Endothelial cell of umbilical vein (primary cell): ENCODE measurements around the gene MARK4. TPM values are rescaled to one million over a fixed set of nuclear protein-coding genes. Genes with fewer than 3 reads are reported as not detected.

Source experiments
- BruUV-seq: library from RNA; stranded (reverse); fragments of 400-500 nt; replicated peaks from 2 replicates; lab custom pipeline; 2021; lab: Mats Ljungman, UMichigan
- CTCF ChIA-PET: fragments of 300-600, 350-600 bp; sonication (Branson Sonifier 250); formaldehyde crosslinking; loops from one replicate; lab custom pipeline; 2021; ENCODE audit warnings: antibody characterized with exemption, inconsistent platforms; lab: Charles Lee
- POLR2A ChIA-PET: fragments of 300-600, 350-600 bp; sonication (Branson Sonifier 250); formaldehyde crosslinking; loops from one replicate; lab custom pipeline; 2021; ENCODE audit warnings: antibody characterized with exemption, inconsistent platforms; lab: Charles Lee
- DNase-seq: peaks from one replicate; pipeline ENCODE4 v3.0.0-alpha.2; 2011; ENCODE audit warnings: low read depth, low spot score
- FAIRE-seq: peaks from 2 replicates; lab custom pipeline; 2011; peaks lifted over from hg19 to GRCh38; lab: Jason Lieb, UNC
- H2AFZ ChIP-seq: 2 replicates; pipeline ENCODE4 v1.6.0; 2012; ENCODE audit warnings: low read depth, low read length, control low read depth, inconsistent platforms
- H3K27ac ChIP-seq: 2 replicates; pipeline ENCODE4 v1.5.1; 2011; ENCODE audit warnings: low read depth, mild to moderate bottlenecking, control low read depth, low read length, moderate library complexity; ENCODE audit not compliant: insufficient read depth
- H3K27me3 ChIP-seq, 2 experiments: 2 replicates each; pipeline versions ENCODE4 v1.6.0 to v1.6.1; 2011; ENCODE audit warnings: low read length in 2 of 2, mixed read lengths in 1 of 2; ENCODE audit not compliant: control insufficient read depth in 2 of 2, insufficient read depth in 2 of 2
- H3K36me3 ChIP-seq, 2 experiments: 2 replicates in 1 of 2; 3 replicates in 1 of 2; pipeline ENCODE4 v1.5.1; 2011; ENCODE audit warnings: low read length in 2 of 2, mild to moderate bottlenecking in 1 of 2, moderate library complexity in 1 of 2; ENCODE audit not compliant: control insufficient read depth in 2 of 2, insufficient read depth in 2 of 2; ENCODE audit errors: extremely low read depth in 1 of 2
- H3K4me1 ChIP-seq: 3 replicates; pipeline ENCODE4 v1.5.1; 2011; ENCODE audit warnings: mild to moderate bottlenecking, low read length; ENCODE audit not compliant: control insufficient read depth, insufficient read depth; ENCODE audit errors: extremely low read depth
- H3K4me2 ChIP-seq: 2 replicates; pipeline ENCODE4 v1.6.1; 2011; ENCODE audit warnings: low read length, control low read depth, mixed read lengths; ENCODE audit not compliant: insufficient read depth
- H3K4me3 ChIP-seq, 3 experiments: fragments of 200-600 bp in 1 of 3; sonication (generic), shearing (Covaris generic) in 1 of 3; replicated peaks in 1 of 3; 2 replicates each; pipeline ENCODE4 v1.5.1; 2011 to 2016; ENCODE audit warnings: control low read depth in 3 of 3, low read length in 3 of 3, mild to moderate bottlenecking in 2 of 3, inconsistent platforms in 1 of 3, low read depth in 1 of 3, moderate library complexity in 1 of 3; ENCODE audit not compliant: insufficient read depth in 1 of 3
- H3K79me2 ChIP-seq: 2 replicates; pipeline ENCODE4 v1.6.0; 2012; ENCODE audit warnings: low read length, inconsistent platforms; ENCODE audit not compliant: control insufficient read depth, insufficient read depth
- H3K9ac ChIP-seq: replicated peaks from 2 replicates; pipeline ENCODE3; 2011; ENCODE audit warnings: low read length, control low read depth; ENCODE audit not compliant: insufficient read depth; ENCODE audit errors: extremely low read depth
- H3K9me1 ChIP-seq: replicated peaks from 3 replicates; pipeline ENCODE4 v1.6.0; 2011; ENCODE audit warnings: mild to moderate bottlenecking, low read length; ENCODE audit not compliant: control insufficient read depth, insufficient read depth; ENCODE audit errors: extremely low read depth
- H3K9me3 ChIP-seq: replicated peaks from 2 replicates; pipeline ENCODE4 v1.5.1; 2012; ENCODE audit warnings: low read length, inconsistent platforms; ENCODE audit not compliant: control insufficient read depth, insufficient read depth
- H4K20me1 ChIP-seq: replicated peaks from 2 replicates; pipeline ENCODE3; 2011; ENCODE audit warnings: mild to moderate bottlenecking, low read length; ENCODE audit not compliant: control insufficient read depth, insufficient read depth; ENCODE audit errors: extremely low read depth
- EZH2 ChIP-seq: IDR thresholded peaks from 2 replicates; pipeline ENCODE4 v1.6.1; 2012; ENCODE audit warnings: borderline replicate concordance, low read depth, mild to moderate bottlenecking, moderate library complexity, low read length, inconsistent platforms; ENCODE audit not compliant: severe bottlenecking
- FOS ChIP-seq: IDR thresholded peaks from 2 replicates; pipeline ENCODE4 v1.6.1; 2011; ENCODE audit warnings: mild to moderate bottlenecking, low read length, moderate library complexity, borderline replicate concordance; ENCODE audit not compliant: insufficient read depth
- GATA2 ChIP-seq: IDR thresholded peaks from 2 replicates; pipeline ENCODE4 v1.7.0; 2011; ENCODE audit warnings: low read depth, mild to moderate bottlenecking, moderate library complexity, mixed read lengths, low read length; ENCODE audit not compliant: insufficient read length, insufficient read depth
- JUN ChIP-seq: IDR thresholded peaks from 2 replicates; pipeline ENCODE4 v1.6.1; 2011; ENCODE audit warnings: borderline replicate concordance, low read depth; ENCODE audit not compliant: insufficient read length, insufficient read depth
- MYC ChIP-seq: IDR thresholded peaks from one replicate; pipeline ENCODE4 v1.6.1; 2011; ENCODE audit warnings: mild to moderate bottlenecking, low read depth, low read length
- POLR2A ChIP-seq: IDR thresholded peaks from 2 replicates; pipeline ENCODE4 v1.6.1; 2012; ENCODE audit warnings: low read depth, mild to moderate bottlenecking, control low read depth, low read length
- POLR2AphosphoS5 ChIP-seq: IDR thresholded peaks from 2 replicates; pipeline ENCODE4 v1.6.1; 2012; ENCODE audit warnings: low read depth, mild to moderate bottlenecking, control low read depth, low read length, moderate library complexity; ENCODE audit not compliant: insufficient read depth
- dilution Hi-C: fragments of 300-500 bp; cut with MboI; formaldehyde crosslinking; loops from one replicate; pipeline ENCODE4 v1.15.0; 2019; ENCODE audit warnings: low sequenced_read_pairs; ENCODE audit not compliant: extremely low pct_ligation_motif_present
- intact Hi-C: fragments of 100-400 bp; cut with micrococcal nuclease; formaldehyde crosslinking; loops from one replicate; pipeline ENCODE4 v1.10.0; 2022
- polyA plus RNA-seq, 4 experiments: library from polyadenylated mRNA; depleted of rRNA in 3 of 4; stranded (reverse) in 3 of 4; unstranded in 1 of 4; fragments of >200 nt; gene quantifications; 2 replicates each; pipeline versions ENCODE4 v1.2.1 to v1.2.3, GENCODE V29; 2011 to 2012; ENCODE audit warnings: missing spikeins in 1 of 4
- total RNA-seq: library from RNA; stranded (reverse); gene quantifications from 2 replicates; pipeline ENCODE4 v1.2.3, GENCODE V29; 2021
- TF ChIP-seq, protein P1 (sequence below), 2 donors: IDR thresholded peaks; 1 replicate in 1 of 2; 2 replicates in 1 of 2; pipeline ENCODE4 v1.5.1; 2011; ENCODE audit warnings: low read length in 2 of 2, mild to moderate bottlenecking in 2 of 2, moderate library complexity in 2 of 2, control low read depth in 1 of 2, inconsistent platforms in 1 of 2, low read depth in 1 of 2; ENCODE audit not compliant: insufficient read depth in 1 of 2; ENCODE audit errors: extremely low read depth in 1 of 2
- TF ChIP-seq, protein P2 (sequence below): IDR thresholded peaks from 2 replicates; pipeline ENCODE4 v1.6.1; 2011; ENCODE audit not compliant: insufficient read depth, insufficient read length

The MARK4 gene
- total and polyA plus RNA-seq, 2 donors (not counting 3 experiments of a cell fraction or from before 2014, with no cell fraction given) = 13.9 to 51.6 TPM

DNA sequence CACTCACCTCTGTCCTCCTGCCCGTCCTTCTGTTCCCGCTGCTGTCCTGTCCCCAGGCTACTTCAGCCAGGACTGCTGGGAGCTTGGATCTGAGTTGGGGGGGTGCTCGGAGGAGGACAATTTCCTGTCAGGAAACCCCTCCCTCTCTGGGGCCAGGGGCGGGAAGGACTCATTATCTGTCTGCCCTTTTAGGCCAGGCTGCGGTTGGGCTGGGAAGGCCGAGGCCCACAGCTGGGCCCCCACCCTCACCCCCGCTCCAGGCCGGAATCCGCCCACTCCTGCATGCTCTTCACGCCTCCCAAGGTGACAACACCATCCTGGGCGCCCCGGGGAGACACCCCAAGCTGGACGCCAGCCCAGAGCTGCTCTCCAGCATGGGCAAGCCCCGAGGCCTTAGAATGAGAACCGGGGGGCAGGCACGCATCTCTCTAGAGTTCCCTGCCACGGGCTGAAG is 5.7 kb upstream of the MARK4 start, which contains the start of gene EXOC3L2:
Gene EXOC3L2 (minus strand): TSS at position 74 of the 454 bp plus-strand sequence. CDS start 6,362 bp downstream, outside the sequence.
- H3K4me1 ChIP-seq = peaks cover 30% of the 10 kb centered on the region
- no TSS peak for BruUV-seq
- H3K36me3 ChIP-seq = no peaks in the 10 kb centered on the region
- no peaks in the 10 kb centered on the region for H3K79me2 ChIP-seq
- no peak within 1 kb of the TSS for H3K27ac ChIP-seq
- no peak within 1 kb of the TSS for H3K9ac ChIP-seq
- intact Hi-C loops = loop anchor here (5.0 kb wide), 1 partner anchor 153 kb away; the partner anchor contains the start of gene PPP1R37
- TF ChIP-seq EZH2 (no peak), GATA2 (peak; percentile 37)
- ChIA-PET POLR2A (no interaction called here), CTCF (interaction anchor here (0.9 to 5.0 kb wide), 3 partner anchors 12 to 81 kb away, joined by 4 to 102 read pairs (median 5); no protein-coding TSS in a partner anchor)
- H3K4me3 ChIP-seq = no peak within 1 kb of the TSS
- no peaks in the 10 kb centered on the region for H3K9me3 ChIP-seq
- FAIRE-seq (peak; percentile 44), DNase-seq (no peak)
- H4K20me1 ChIP-seq = no peaks in the 10 kb centered on the region
- dilution Hi-C loops = no loop called here
- H3K4me2 ChIP-seq = peak within 1 kb of the TSS; percentile 48
- H3K27me3 ChIP-seq = no peaks in the 10 kb centered on the region
- H3K9me1 ChIP-seq = no peaks in the 10 kb centered on the region
- peak within 1 kb of the TSS; percentile 26 for H2AFZ ChIP-seq

DNA sequence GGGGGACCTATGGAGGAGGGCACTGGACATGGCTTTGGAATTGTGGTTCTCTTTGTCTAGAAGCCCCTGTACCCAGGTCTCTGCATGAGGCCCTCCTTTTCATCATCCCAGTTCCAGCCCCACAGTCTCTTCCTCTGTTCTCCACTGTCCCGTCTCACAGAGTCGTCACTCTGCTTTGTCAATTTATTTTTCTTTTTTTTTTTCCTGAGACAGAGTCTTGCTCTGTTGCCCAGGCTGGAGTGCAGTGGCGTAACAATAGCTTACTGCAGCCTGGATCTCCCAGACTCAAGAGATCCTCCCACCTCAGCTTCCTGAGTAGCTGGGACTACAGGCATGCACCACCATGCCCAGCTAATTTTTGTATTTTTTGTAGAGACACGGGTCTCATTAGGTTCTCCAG is 5.2 kb upstream of the MARK4 start:
- no peaks in the 10 kb centered on the region for H3K27me3 ChIP-seq
- no peaks in the 10 kb centered on the region for H3K79me2 ChIP-seq
- no peak overlapping the region for H3K9ac ChIP-seq
- intact Hi-C loops = loop anchor here (5.0 kb wide), 1 partner anchor 154 kb away; the partner anchor contains the start of gene PPP1R37
- dilution Hi-C loops = no loop called here
- H3K27ac ChIP-seq = no peak overlapping the region
- H3K4me2 ChIP-seq = no peak overlapping the region
- no peak overlapping the region for H3K4me3 ChIP-seq
- H2AFZ ChIP-seq = peak overlapping the region; percentile 9
- H3K9me1 ChIP-seq = no peaks in the 10 kb centered on the region
- H3K4me1 ChIP-seq = peaks cover 35% of the 10 kb centered on the region
- no peaks in the 10 kb centered on the region for H3K36me3 ChIP-seq
- CTCF ChIA-PET = interaction anchor here (0.9 to 5.0 kb wide), 4 partner anchors 13 to 81 kb away, joined by 3 to 102 read pairs (median 4); no protein-coding TSS in a partner anchor
- BruUV-seq = no TSS peak
- TF ChIP-seq GATA2 (no peak), JUN (no peak), FOS (no peak), POLR2AphosphoS5 (no peak), POLR2A (no peak), EZH2 (no peak), MYC (no peak)
- TF ChIP-seq, protein P1, sequence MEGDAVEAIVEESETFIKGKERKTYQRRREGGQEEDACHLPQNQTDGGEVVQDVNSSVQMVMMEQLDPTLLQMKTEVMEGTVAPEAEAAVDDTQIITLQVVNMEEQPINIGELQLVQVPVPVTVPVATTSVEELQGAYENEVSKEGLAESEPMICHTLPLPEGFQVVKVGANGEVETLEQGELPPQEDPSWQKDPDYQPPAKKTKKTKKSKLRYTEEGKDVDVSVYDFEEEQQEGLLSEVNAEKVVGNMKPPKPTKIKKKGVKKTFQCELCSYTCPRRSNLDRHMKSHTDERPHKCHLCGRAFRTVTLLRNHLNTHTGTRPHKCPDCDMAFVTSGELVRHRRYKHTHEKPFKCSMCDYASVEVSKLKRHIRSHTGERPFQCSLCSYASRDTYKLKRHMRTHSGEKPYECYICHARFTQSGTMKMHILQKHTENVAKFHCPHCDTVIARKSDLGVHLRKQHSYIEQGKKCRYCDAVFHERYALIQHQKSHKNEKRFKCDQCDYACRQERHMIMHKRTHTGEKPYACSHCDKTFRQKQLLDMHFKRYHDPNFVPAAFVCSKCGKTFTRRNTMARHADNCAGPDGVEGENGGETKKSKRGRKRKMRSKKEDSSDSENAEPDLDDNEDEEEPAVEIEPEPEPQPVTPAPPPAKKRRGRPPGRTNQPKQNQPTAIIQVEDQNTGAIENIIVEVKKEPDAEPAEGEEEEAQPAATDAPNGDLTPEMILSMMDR (IDR thresholded peaks at IDR 0.05; ENCODE audit: extremely low read depth in 1 of 2, insufficient read depth in 1 of 2, low read depth in 1 of 2, low read length in 2 of 2) = no peak
- TF ChIP-seq, protein P2, sequence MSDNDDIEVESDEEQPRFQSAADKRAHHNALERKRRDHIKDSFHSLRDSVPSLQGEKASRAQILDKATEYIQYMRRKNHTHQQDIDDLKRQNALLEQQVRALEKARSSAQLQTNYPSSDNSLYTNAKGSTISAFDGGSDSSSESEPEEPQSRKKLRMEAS = no peak
- no peaks in the 10 kb centered on the region for H3K9me3 ChIP-seq
- POLR2A ChIA-PET = no interaction called here
- DNase-seq (no peak), FAIRE-seq (peak; percentile 33)
- H4K20me1 ChIP-seq = no peaks in the 10 kb centered on the region
